Measurements from ENCODE around the gene ANKS1B.
A peak's percentile ranks its signal among the peaks of the same experiment; 100 is the strongest.
"Not testable (repeated sequence)": the region's sequence is repeated elsewhere in the genome, so short reads cannot be mapped to it uniquely, and the experiment has no call there.

ANKS1B gene

DNA sequence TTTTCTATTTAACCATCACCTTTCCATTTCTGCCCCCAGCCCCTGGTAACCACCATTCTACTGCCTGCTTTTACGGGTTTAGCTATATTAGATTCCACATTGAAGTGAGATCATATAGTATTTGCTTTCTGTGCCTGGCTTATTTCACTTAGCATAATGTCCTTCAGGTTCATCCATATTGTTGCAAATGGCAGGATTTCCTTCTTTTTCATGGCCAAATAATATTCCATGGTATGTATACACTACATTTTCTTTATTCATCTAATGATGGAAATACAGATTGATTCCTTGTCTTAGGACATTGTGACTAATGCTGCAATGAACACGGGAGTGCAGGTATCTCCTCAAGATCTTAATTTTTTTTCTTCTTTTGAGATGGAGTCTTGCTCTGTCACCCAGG, 1137.5 kb downstream of the ANKS1B start:
- TF ChIP-seq, protein P1, sequence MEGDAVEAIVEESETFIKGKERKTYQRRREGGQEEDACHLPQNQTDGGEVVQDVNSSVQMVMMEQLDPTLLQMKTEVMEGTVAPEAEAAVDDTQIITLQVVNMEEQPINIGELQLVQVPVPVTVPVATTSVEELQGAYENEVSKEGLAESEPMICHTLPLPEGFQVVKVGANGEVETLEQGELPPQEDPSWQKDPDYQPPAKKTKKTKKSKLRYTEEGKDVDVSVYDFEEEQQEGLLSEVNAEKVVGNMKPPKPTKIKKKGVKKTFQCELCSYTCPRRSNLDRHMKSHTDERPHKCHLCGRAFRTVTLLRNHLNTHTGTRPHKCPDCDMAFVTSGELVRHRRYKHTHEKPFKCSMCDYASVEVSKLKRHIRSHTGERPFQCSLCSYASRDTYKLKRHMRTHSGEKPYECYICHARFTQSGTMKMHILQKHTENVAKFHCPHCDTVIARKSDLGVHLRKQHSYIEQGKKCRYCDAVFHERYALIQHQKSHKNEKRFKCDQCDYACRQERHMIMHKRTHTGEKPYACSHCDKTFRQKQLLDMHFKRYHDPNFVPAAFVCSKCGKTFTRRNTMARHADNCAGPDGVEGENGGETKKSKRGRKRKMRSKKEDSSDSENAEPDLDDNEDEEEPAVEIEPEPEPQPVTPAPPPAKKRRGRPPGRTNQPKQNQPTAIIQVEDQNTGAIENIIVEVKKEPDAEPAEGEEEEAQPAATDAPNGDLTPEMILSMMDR (IDR thresholded peaks at IDR 0.05; ENCODE audit: control insufficient read depth, extremely low read depth, insufficient read depth) = no peak

DNA sequence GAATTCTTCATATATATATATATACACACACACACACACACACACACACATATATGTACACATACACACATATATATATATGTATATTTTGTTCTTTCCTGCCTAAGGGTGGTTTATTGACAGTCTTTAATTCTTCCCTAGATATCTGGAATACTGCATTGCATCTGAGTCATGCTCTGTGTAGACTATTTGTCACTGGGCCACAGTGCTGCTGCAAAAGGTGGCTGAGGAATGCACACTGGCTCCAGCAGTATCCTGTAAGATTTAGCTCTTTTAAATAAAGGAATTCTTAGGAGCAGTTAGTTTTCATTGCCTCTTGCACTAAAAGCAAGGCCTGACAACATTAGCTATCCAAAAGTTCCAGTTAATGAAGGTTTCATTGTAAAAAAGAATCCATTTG, 1138.8 kb downstream of the ANKS1B start:
- TF ChIP-seq, protein P1 (IDR thresholded peaks at IDR 0.05; ENCODE audit: control insufficient read depth, extremely low read depth, insufficient read depth) = no peak
- no peak for DNase-seq (ENCODE audit: low read depth)
- H3K4me3 ChIP-seq (ENCODE audit: low read depth, low read length) = no peak overlapping the region

More for the DNA sequence above, 1137.5 kb downstream of the ANKS1B start:
- no peak overlapping the region for H3K4me3 ChIP-seq (ENCODE audit: low read depth, low read length)
- no peak for DNase-seq (ENCODE audit: low read depth)

DNA sequence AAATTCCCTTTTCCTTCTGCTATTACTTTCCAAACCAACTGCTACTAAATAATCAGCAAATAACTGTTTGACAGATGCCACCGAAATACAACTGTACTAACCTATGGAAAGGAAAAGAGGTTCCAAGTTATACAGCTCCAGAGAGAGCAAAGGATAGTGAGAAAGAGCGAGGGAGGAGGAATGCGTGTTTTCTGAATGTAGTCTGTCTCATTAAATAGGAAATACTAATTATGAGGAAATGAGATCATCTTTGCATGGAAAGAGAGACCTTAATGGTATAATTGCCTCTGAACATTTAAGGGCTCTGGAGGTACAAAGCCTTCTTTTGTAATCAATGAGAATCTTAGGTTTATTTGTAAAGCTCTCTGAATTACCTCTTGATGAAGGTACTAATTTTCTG, 1144.4 kb downstream of the ANKS1B start:
- TF ChIP-seq, protein P1 (IDR thresholded peaks at IDR 0.05; ENCODE audit: control insufficient read depth, extremely low read depth, insufficient read depth) = no peak
- no peak overlapping the region for H3K4me3 ChIP-seq (ENCODE audit: low read depth, low read length)
- no peak for DNase-seq (ENCODE audit: low read depth)

DNA sequence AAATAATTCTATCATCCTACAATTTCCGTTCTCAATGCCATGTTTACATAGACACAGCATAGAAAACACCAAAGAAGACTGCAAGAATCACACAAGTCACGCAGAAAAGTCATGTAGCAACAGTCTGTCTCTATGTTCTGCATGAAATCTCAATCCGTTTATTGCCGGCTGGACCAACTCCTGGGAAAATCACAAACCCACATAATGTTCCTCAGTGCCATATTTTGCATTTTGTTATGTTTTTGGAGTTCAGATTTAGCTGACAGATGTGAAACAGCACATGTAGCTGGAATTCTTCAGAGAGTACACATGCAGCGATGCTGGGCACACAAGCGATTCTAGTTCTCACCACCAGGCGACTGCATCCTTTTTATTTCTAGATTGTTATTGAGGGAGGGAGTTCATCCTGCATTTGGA, 1146.5 kb downstream of the ANKS1B start:
- no peak overlapping the region for H3K4me3 ChIP-seq (ENCODE audit: low read depth, low read length)
- no peak for DNase-seq (ENCODE audit: low read depth)
- TF ChIP-seq, protein P1 (IDR thresholded peaks at IDR 0.05; ENCODE audit: control insufficient read depth, extremely low read depth, insufficient read depth) = peak; percentile 30; the same call in 1 of the 2 replicates

DNA sequence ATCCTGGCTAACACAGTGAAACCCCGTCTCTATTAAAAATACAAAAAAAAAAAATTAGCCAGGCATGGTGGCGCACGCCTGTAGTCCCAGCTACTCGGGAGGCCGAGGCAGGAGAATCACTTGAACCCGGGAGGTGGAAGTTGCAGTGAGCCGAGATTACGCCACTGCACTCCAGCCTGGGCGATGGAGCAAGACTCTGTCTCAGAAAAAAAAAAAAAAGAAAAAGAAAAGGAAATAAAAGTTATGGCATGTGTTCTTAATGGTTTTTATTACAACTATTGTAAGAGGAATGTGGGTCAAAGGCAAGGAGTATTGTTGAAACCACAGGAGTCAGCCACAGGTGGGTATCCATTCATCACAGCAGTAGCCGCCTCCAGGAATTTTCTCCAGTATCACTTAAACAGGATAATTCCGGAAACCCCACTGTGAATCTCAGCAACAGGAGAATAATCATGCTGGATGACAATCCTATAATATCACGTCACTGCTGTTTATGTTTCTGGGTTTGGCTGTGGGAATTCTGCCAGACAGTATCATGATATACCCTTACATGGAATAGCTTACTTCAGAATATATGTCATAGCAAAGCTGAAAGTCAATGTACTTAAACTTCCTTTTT, 1147.5 kb downstream of the ANKS1B start:
- not testable (repeated sequence) for H3K4me3 ChIP-seq (ENCODE audit: low read depth, low read length); DNase-seq (ENCODE audit: low read depth)

DNA sequence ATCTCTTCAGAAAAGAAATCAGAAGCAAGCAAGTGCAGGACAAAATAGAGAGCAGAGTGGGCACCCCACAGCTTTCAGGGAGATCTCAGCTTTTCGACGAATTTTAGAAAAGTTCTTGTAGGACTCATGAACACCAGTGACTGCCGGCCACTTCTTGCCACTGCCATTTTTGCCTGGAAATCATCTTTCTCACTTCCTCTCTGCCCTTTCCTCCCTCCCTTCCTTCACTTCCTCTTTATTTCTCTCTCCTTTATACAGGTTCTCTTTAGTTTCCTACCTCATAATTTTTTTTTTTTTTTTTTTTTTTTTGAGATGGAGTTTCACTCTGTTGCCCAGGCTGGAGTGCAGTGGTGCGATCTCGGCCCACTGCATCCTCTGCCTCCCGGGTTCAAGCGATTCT, 1154.1 kb downstream of the ANKS1B start:
- TF ChIP-seq, protein P1 (IDR thresholded peaks at IDR 0.05; ENCODE audit: control insufficient read depth, extremely low read depth, insufficient read depth) = no peak
- no peak overlapping the region for H3K4me3 ChIP-seq (ENCODE audit: low read depth, low read length)
- DNase-seq (ENCODE audit: low read depth) = no peak

DNA sequence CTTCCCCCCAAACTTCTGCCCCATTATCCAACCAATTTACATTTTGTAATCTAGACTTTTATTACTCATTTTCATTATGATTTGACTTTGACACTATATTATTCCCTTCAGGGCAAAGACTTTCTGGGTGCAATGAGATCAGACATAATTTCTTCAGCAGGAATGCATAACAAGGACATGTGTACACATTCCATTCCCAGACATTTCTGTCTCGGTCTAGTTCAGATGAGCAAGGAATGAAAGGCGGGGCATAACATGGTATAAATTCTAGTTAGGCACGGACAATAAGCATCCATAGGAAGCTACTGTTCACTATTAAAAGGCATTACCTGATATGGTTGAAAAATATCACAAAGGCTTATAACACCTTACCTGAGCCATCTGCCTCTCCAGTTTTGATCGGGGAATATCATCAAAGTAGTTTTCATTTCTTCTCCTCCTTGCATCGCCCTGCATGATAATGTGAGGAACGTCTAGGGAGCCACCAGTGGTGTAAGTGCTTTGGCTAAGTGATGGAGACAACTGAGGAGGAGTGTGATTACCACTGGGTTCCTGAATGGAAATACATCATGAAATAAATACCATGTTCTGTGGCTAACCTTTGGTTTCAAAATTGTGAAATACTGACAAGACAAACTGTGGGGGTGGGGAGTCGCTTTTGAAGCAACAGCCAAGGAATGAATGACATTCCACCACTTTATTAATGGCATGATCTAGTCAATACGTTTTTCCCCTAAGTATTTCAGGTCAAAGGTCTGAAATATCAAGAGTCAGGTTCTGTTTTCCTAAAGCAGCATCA, 1155.7 kb downstream of the ANKS1B start:
- no peak overlapping the region for H3K4me3 ChIP-seq (ENCODE audit: low read depth, low read length)
- TF ChIP-seq, protein P1 (IDR thresholded peaks at IDR 0.05; ENCODE audit: control insufficient read depth, extremely low read depth, insufficient read depth) = no peak
- no peak for DNase-seq (ENCODE audit: low read depth)
